ENCODE data around the gene NPAS3.

The NPAS3 gene

GRCh38 chr14:33669111-33669510, 730.4 kb downstream of the NPAS3 start:
- H3K27ac ChIP-seq (ENCODE audit: poor library complexity, severe bottlenecking), result no peak overlapping the region
- H3K9me3 ChIP-seq (ENCODE audit: severe bottlenecking), result no peaks in the 10 kb centered on the region
- no peak for DNase-seq (ENCODE audit: low spot score)
- no peak for ATAC-seq (ENCODE audit: low read depth)
- no peaks in the 10 kb centered on the region for H3K36me3 ChIP-seq (ENCODE audit: low read depth)
- no peak for TF ChIP-seq CTCF (IDR thresholded peaks at IDR 0.05; ENCODE audit: poor library complexity, severe bottlenecking)
- no peak overlapping the region for H3K4me3 ChIP-seq (ENCODE audit: severe bottlenecking)
- H3K4me1 ChIP-seq (ENCODE audit: insufficient read depth, poor library complexity, severe bottlenecking), result peaks cover 4% of the 10 kb centered on the region
- H3K27me3 ChIP-seq (ENCODE audit: insufficient read depth, poor library complexity, severe bottlenecking), result no peaks in the 10 kb centered on the region

- no peaks in the 10 kb centered on the region for H3K36me3 ChIP-seq (ENCODE audit: low read depth)
- no peaks in the 10 kb centered on the region for H3K27me3 ChIP-seq (ENCODE audit: insufficient read depth, poor library complexity, severe bottlenecking)
- DNase-seq (ENCODE audit: low spot score) (no peak), ATAC-seq (ENCODE audit: low read depth) (no peak)
- H3K4me1 ChIP-seq (ENCODE audit: insufficient read depth, poor library complexity, severe bottlenecking), result peaks cover 4% of the 10 kb centered on the region
- TF ChIP-seq CTCF (IDR thresholded peaks at IDR 0.05; ENCODE audit: poor library complexity, severe bottlenecking), result no peak
- no peak overlapping the region for H3K4me3 ChIP-seq (ENCODE audit: severe bottlenecking)
- no peak overlapping the region for H3K27ac ChIP-seq (ENCODE audit: poor library complexity, severe bottlenecking)
- H3K9me3 ChIP-seq (ENCODE audit: severe bottlenecking), result no peaks in the 10 kb centered on the region
Observed at GRCh38 chr14:33670235-33670634, 731.6 kb downstream of the NPAS3 start.

- Histone ChIP-seq H3K36me3 (ENCODE audit: low read depth) (no peaks in the 10 kb centered on the region), H3K4me1 (ENCODE audit: insufficient read depth, poor library complexity, severe bottlenecking) (peaks cover 9% of the 10 kb centered on the region), H3K27me3 (ENCODE audit: insufficient read depth, poor library complexity, severe bottlenecking) (no peaks in the 10 kb centered on the region), H3K9me3 (ENCODE audit: severe bottlenecking) (no peaks in the 10 kb centered on the region), H3K4me3 (ENCODE audit: severe bottlenecking) (no peak overlapping the region), H3K27ac (ENCODE audit: poor library complexity, severe bottlenecking) (no peak overlapping the region)
- no peak for ATAC-seq (ENCODE audit: low read depth)
- TF ChIP-seq CTCF (IDR thresholded peaks at IDR 0.05; ENCODE audit: poor library complexity, severe bottlenecking), result no peak
- DNase-seq (ENCODE audit: low spot score), result no peak
Observed at GRCh38 chr14:33671556-33671955, 732.9 kb downstream of the NPAS3 start.

GRCh38 chr14:33674927-33675326, 736.2 kb downstream of the NPAS3 start:
- DNase-seq (ENCODE audit: low spot score) (no peak), ATAC-seq (ENCODE audit: low read depth) (no peak)
- Histone ChIP-seq H3K27ac (ENCODE audit: poor library complexity, severe bottlenecking) (no peak overlapping the region), H3K4me3 (ENCODE audit: severe bottlenecking) (no peak overlapping the region), H3K36me3 (ENCODE audit: low read depth) (no peaks in the 10 kb centered on the region), H3K4me1 (ENCODE audit: insufficient read depth, poor library complexity, severe bottlenecking) (peaks cover 16% of the 10 kb centered on the region), H3K27me3 (ENCODE audit: insufficient read depth, poor library complexity, severe bottlenecking) (no peaks in the 10 kb centered on the region), H3K9me3 (ENCODE audit: severe bottlenecking) (no peaks in the 10 kb centered on the region)
- TF ChIP-seq CTCF (IDR thresholded peaks at IDR 0.05; ENCODE audit: poor library complexity, severe bottlenecking), result no peak

GRCh38 chr14:33675415-33676130, 736.9 kb downstream of the NPAS3 start:
- DNase-seq (ENCODE audit: low spot score), result no peak
- Histone ChIP-seq H3K4me3 (ENCODE audit: severe bottlenecking) (no peak overlapping the region), H3K27ac (ENCODE audit: poor library complexity, severe bottlenecking) (no peak overlapping the region), H3K27me3 (ENCODE audit: insufficient read depth, poor library complexity, severe bottlenecking) (no peaks in the 10 kb centered on the region), H3K9me3 (ENCODE audit: severe bottlenecking) (no peaks in the 10 kb centered on the region), H3K36me3 (ENCODE audit: low read depth) (no peaks in the 10 kb centered on the region), H3K4me1 (ENCODE audit: insufficient read depth, poor library complexity, severe bottlenecking) (peaks cover 23% of the 10 kb centered on the region)
- no peak for ATAC-seq (ENCODE audit: low read depth)
- TF ChIP-seq CTCF (IDR thresholded peaks at IDR 0.05; ENCODE audit: poor library complexity, severe bottlenecking), result no peak
